A172 (cell line): ENCODE results near the gene KDELR1. TPM values are rescaled to one million over a fixed set of nuclear protein-coding genes. Genes with fewer than 3 reads are reported as not detected.
A peak's percentile ranks its signal among the peaks of the same experiment; 100 is the strongest.
"Not testable (repeated sequence)": the region's sequence is repeated elsewhere in the genome, so short reads cannot be mapped to it uniquely, and the experiment has no call there.

Source experiments
- DNase-seq: peaks from one replicate; pipeline ENCODE4 v3.0.0-alpha.2; 2015; ENCODE audit warnings: low spot score
- total RNA-seq: library from RNA; depleted of rRNA; stranded (reverse); fragments of >200 nt; shearing (Covaris generic); gene quantifications from 2 replicates; pipeline ENCODE4 v1.2.3, GENCODE V29; 2014

The KDELR1 gene
- total RNA-seq, 1 experiment from 2014 or later: 64.2 TPM

GRCh38 chr19:48397263-48398101 lies 6.1 kb upstream of the KDELR1 start:
- no peak for DNase-seq

GRCh38 chr19:48396824-48397176 lies 5.4 kb upstream of the KDELR1 start:
- no peak for DNase-seq

- no peak for DNase-seq
These were observed 4.9 kb upstream of the KDELR1 start for GRCh38 chr19:48396016-48396823.

GRCh38 chr19:48395499-48395898 lies 4.1 kb upstream of the KDELR1 start:
- no peak for DNase-seq

- DNase-seq: no peak
These were observed 3.8 kb upstream of the KDELR1 start for GRCh38 chr19:48395170-48395455.

GRCh38 chr19:48394331-48395169 lies 3.2 kb upstream of the KDELR1 start:
- no peak for DNase-seq

- DNase-seq: no peak
These were observed 2.4 kb upstream of the KDELR1 start, which contains the start of gene GRIN2D for GRCh38 chr19:48393559-48394330. GRIN2D (plus strand) TSS chr19:48393668; CDS start chr19:48398393, 4,725 bp downstream.

- no peak for DNase-seq
These were observed 1.7 kb upstream of the KDELR1 start for GRCh38 chr19:48392860-48393558.

GRCh38 chr19:48392006-48392344 lies 624 bp upstream of the KDELR1 start:
- DNase-seq: not testable (repeated sequence)

- DNase-seq: peak; percentile 8
These were observed 907 bp downstream of the KDELR1 start for GRCh38 chr19:48390188-48391099.

GRCh38 chr19:48386981-48387380 lies 4.4 kb downstream of the KDELR1 start:
- no peak for DNase-seq

- DNase-seq: no peak
These were observed 5.8 kb downstream of the KDELR1 start for GRCh38 chr19:48385461-48386087.

GRCh38 chr19:48382286-48382685 lies 9.1 kb downstream of the KDELR1 start:
- no peak for DNase-seq

GRCh38 chr19:48381178-48381950 lies 10.0 kb downstream of the KDELR1 start:
- DNase-seq: no peak

GRCh38 chr19:48379058-48379457 lies 12.3 kb downstream of the KDELR1 start:
- peak; percentile 41 for DNase-seq

- DNase-seq: no peak
These were observed 13.2 kb downstream of the KDELR1 start for GRCh38 chr19:48378194-48378570.

- DNase-seq: no peak
These were observed 17.8 kb downstream of the KDELR1 start for GRCh38 chr19:48373567-48373966.

GRCh38 chr19:48372904-48373303 lies 18.4 kb downstream of the KDELR1 start:
- DNase-seq: peak; percentile 8

GRCh38 chr19:48371771-48372170 lies 19.6 kb downstream of the KDELR1 start:
- not testable (repeated sequence) for DNase-seq
